ENCODE data around the gene KIF5C.

KIF5C gene

DNA sequence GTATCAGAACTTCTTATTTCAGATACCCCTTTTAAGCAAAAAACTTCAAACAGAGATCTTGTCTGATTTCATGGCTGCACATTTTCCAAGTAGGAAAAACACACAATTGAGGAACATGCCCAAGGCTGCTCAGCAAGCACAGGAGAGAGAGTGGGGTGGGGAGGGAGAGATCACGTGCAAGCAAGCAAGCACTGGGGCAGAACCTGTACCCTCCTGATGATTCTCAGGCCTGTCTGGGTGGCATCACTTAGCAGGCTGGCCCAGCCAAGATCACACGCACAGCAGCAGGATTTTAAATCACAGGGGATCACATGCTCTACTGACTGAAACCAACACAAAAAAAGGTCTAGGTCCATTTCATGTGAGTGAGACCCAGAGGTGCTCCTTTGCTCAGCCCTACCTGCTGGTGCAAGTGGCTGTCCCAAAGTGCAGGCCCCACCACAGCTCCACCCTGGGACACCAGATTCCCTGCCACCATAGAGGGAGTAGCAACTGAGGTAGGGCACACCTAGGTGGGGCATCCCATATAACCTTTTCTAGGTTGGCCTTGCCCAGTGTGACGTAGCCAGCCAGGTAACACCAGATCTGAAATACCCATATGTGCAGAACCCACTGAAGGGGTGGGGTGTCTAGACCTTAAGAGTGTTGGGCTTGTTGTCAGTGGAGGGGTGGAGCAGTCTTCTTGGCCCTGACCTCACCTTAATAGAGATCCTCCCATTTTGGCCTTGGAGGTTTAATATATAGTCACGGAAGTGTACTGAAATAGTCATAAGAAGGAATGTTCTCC lies 161.7 kb downstream of the KIF5C start:
- DNase-seq, result no peak
- Histone ChIP-seq H3K14ac (ENCODE audit: low read length in 2 of 2) (no peak overlapping the region), H2BK15ac (ENCODE audit: low read depth, poor library complexity, severe bottlenecking) (peak overlapping the region; percentile 40), H3K18ac (ENCODE audit: low read depth in 1 of 2, low read length in 2 of 2) (no peak overlapping the region), H3K27me3 (ENCODE audit: control insufficient read depth in 1 of 2, insufficient read depth in 1 of 2, low read length in 2 of 2) (peaks cover 54 to 79% of the 10 kb centered on the region in 2 experiments), H3K27ac (ENCODE audit: low read length, poor library complexity, severe bottlenecking) (no peak overlapping the region), H3K9me3 (ENCODE audit: control insufficient read depth, low read length) (no peaks in the 10 kb centered on the region), H3K79me1 (replicated peaks; ENCODE audit: low read length, poor library complexity, severe bottlenecking) (no peaks in the 10 kb centered on the region), H2AK5ac (ENCODE audit: low read length, severe bottlenecking) (no peak overlapping the region), H2BK120ac (ENCODE audit: low read depth, low read length) (no peak overlapping the region), H4K91ac (ENCODE audit: low read length) (peak overlapping the region; percentile 87), H3K4me2 (ENCODE audit: low read length, poor library complexity, severe bottlenecking) (no peak overlapping the region), H4K8ac (ENCODE audit: low read length) (peak overlapping the region; percentile 16), H3K36me3 (ENCODE audit: control insufficient read depth in 1 of 2, insufficient read depth in 2 of 2, low read depth in 1 of 2, low read length in 2 of 2) (no peaks in the 10 kb centered on the region), H3K23ac (ENCODE audit: low read length in 2 of 2) (no peak overlapping the region), H3K4me3 (ENCODE audit: insufficient read depth in 1 of 2, low read depth in 1 of 2, low read length in 2 of 2) (no peak overlapping the region), H2BK5ac (ENCODE audit: low read depth, low read length, poor library complexity, severe bottlenecking) (no peak overlapping the region), H3K4me1 (ENCODE audit: control insufficient read depth, insufficient read depth, low read depth, low read length) (peaks cover 12% of the 10 kb centered on the region), H3K4ac (ENCODE audit: low read depth in 1 of 2, low read length in 2 of 2) (no peak overlapping the region), H3K9ac (ENCODE audit: low read length) (no peak overlapping the region), H2AFZ (ENCODE audit: low read depth, low read length) (no peak overlapping the region), H2BK12ac (ENCODE audit: low read length in 2 of 2) (peak overlapping the region in 1 of 2 experiments; percentile 31)
- WGBS, result 97% methylated on average over 4 of the region's 4 CpGs

DNA sequence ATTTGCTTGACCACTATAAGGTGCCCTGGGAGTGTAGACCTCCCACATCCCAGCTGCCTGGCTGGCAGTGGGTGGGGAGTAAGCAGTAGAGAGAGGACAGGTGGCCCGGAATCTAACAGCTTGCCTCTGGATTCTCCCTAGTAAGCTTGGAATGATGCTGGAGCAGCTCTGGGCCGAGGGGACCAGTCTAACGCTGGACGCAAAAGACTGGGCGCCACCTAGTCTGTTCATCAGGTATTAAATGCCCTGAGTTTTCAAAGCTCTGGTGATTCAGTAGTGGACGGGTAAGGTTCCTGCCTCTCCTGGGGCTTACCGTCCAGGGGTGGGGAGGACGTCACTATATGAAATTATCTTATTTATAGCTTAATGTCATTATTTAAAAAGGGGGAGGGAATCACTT lies 162.8 kb downstream of the KIF5C start:
- Histone ChIP-seq H2BK12ac (ENCODE audit: low read length in 2 of 2) (peak overlapping the region in 1 of 2 experiments; percentile 34), H2BK5ac (ENCODE audit: low read depth, low read length, poor library complexity, severe bottlenecking) (no peak overlapping the region), H3K23ac (ENCODE audit: low read length in 2 of 2) (no peak overlapping the region), H2AFZ (ENCODE audit: low read depth, low read length) (no peak overlapping the region), H3K79me1 (replicated peaks; ENCODE audit: low read length, poor library complexity, severe bottlenecking) (no peaks in the 10 kb centered on the region), H3K9me3 (ENCODE audit: control insufficient read depth, low read length) (no peaks in the 10 kb centered on the region), H4K8ac (ENCODE audit: low read length) (no peak overlapping the region), H2BK15ac (ENCODE audit: low read depth, poor library complexity, severe bottlenecking) (no peak overlapping the region), H3K9ac (ENCODE audit: low read length) (no peak overlapping the region), H2BK120ac (ENCODE audit: low read depth, low read length) (no peak overlapping the region), H2AK5ac (ENCODE audit: low read length, severe bottlenecking) (no peak overlapping the region), H3K14ac (ENCODE audit: low read length in 2 of 2) (no peak overlapping the region), H3K27ac (ENCODE audit: low read length, poor library complexity, severe bottlenecking) (no peak overlapping the region), H3K27me3 (ENCODE audit: control insufficient read depth in 1 of 2, insufficient read depth in 1 of 2, low read length in 2 of 2) (peaks cover 54 to 74% of the 10 kb centered on the region in 2 experiments), H3K36me3 (ENCODE audit: control insufficient read depth in 1 of 2, insufficient read depth in 2 of 2, low read depth in 1 of 2, low read length in 2 of 2) (no peaks in the 10 kb centered on the region), H3K18ac (ENCODE audit: low read depth in 1 of 2, low read length in 2 of 2) (no peak overlapping the region), H3K4me2 (ENCODE audit: low read length, poor library complexity, severe bottlenecking) (peak overlapping the region; percentile 82), H3K4me3 (ENCODE audit: insufficient read depth in 1 of 2, low read depth in 1 of 2, low read length in 2 of 2) (no peak overlapping the region), H3K4me1 (ENCODE audit: control insufficient read depth, insufficient read depth, low read depth, low read length) (peaks cover 12% of the 10 kb centered on the region), H4K91ac (ENCODE audit: low read length) (no peak overlapping the region), H3K4ac (ENCODE audit: low read depth in 1 of 2, low read length in 2 of 2) (peak overlapping the region in 1 of 2 experiments; percentile 56)
- no peak for DNase-seq
- WGBS, result 44% methylated on average over 4 of the region's 8 CpGs

DNA sequence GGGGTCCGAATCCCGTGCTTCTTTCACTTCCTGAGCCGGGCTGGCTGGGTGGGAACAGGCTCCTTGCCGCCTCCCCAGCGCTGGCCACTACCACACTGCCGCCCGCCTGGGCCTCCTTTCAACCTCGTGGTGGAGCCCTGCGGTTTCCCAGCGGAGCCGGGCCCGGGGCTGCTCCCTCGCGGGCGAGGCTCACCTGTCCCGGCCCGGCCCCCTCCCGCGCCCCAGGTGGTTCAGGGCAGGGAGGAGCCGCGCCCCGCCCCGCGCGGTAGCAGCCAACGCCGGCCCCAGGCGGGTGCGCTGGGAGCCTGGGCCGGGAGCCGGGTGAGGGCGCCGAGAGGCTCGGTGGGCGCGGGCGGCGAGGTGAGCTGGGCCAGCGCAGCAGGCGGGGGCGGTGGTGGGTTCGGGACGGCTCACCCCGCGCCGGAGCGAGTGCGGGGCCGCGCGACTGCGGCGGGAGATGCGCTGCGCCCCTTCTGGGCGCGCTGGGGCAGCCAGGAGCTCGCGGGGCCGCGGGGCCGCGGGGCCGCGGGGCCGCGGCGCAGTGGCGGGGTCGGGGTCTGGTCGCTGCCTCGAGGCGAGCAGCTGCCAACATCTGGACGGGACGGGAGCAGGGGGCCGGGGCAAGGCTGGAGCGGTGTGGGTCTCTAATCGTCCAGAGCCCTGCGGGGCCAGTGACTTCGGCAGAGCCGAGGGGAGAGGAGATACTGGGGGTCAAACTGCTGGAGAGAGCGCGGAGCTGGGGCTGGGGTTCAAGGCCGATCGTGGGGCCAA lies 163.6 kb downstream of the KIF5C start, which contains the start of gene LYPD6B:
TSS of gene LYPD6B (plus strand) at position 258 of the 771 bp plus-strand sequence. CDS start 92,250 bp downstream, outside the sequence.
- Histone ChIP-seq H3K18ac (ENCODE audit: low read depth in 1 of 2, low read length in 2 of 2) (peak within 1 kb of the TSS; percentile 64 to 86), H2BK12ac (ENCODE audit: low read length in 2 of 2) (peak within 1 kb of the TSS in 1 of 2 experiments; percentile 79), H3K9me3 (ENCODE audit: control insufficient read depth, low read length) (no peaks in the 10 kb centered on the region), H3K36me3 (ENCODE audit: control insufficient read depth in 1 of 2, insufficient read depth in 2 of 2, low read depth in 1 of 2, low read length in 2 of 2) (no peaks in the 10 kb centered on the region), H3K79me1 (replicated peaks; ENCODE audit: low read length, poor library complexity, severe bottlenecking) (no peaks in the 10 kb centered on the region), H3K27ac (ENCODE audit: low read length, poor library complexity, severe bottlenecking) (no peak within 1 kb of the TSS), H2BK15ac (ENCODE audit: low read depth, poor library complexity, severe bottlenecking) (peak within 1 kb of the TSS; percentile 0), H3K23ac (ENCODE audit: low read length in 2 of 2) (peak within 1 kb of the TSS in 1 of 2 experiments; percentile 72), H3K4ac (ENCODE audit: low read depth in 1 of 2, low read length in 2 of 2) (peak within 1 kb of the TSS; percentile 76 to 91), H3K27me3 (ENCODE audit: control insufficient read depth in 1 of 2, insufficient read depth in 1 of 2, low read length in 2 of 2) (peaks cover 48 to 67% of the 10 kb centered on the region in 2 experiments), H2BK5ac (ENCODE audit: low read depth, low read length, poor library complexity, severe bottlenecking) (no peak within 1 kb of the TSS), H3K14ac (ENCODE audit: low read length in 2 of 2) (peak within 1 kb of the TSS in 1 of 2 experiments; percentile 96), H4K91ac (ENCODE audit: low read length) (peak within 1 kb of the TSS; percentile 57), H3K4me2 (ENCODE audit: low read length, poor library complexity, severe bottlenecking) (peak within 1 kb of the TSS; percentile 82), H3K4me1 (ENCODE audit: control insufficient read depth, insufficient read depth, low read depth, low read length) (peaks cover 12% of the 10 kb centered on the region), H2BK120ac (ENCODE audit: low read depth, low read length) (peak within 1 kb of the TSS; percentile 84), H3K4me3 (ENCODE audit: insufficient read depth in 1 of 2, low read depth in 1 of 2, low read length in 2 of 2) (peak within 1 kb of the TSS; percentile 37 to 46), H2AK5ac (ENCODE audit: low read length, severe bottlenecking) (no peak within 1 kb of the TSS), H3K9ac (ENCODE audit: low read length) (no peak within 1 kb of the TSS), H2AFZ (ENCODE audit: low read depth, low read length) (peak within 1 kb of the TSS; percentile 90), H4K8ac (ENCODE audit: low read length) (peak within 1 kb of the TSS; percentile 89)
- WGBS, result under 1% methylated on average over 63 of the region's 85 CpGs
- DNase-seq, result no peak

Data from mesenchymal stem cell (in vitro differentiated cells and primary cell).